Measurements from ENCODE around the gene RNF130. TPM values are rescaled to one million over a fixed set of nuclear protein-coding genes. Genes with fewer than 3 reads are reported as not detected.

The RNF130 gene
- total RNA-seq, 1 donor from 2014 or later, result 29.8 TPM

DNA sequence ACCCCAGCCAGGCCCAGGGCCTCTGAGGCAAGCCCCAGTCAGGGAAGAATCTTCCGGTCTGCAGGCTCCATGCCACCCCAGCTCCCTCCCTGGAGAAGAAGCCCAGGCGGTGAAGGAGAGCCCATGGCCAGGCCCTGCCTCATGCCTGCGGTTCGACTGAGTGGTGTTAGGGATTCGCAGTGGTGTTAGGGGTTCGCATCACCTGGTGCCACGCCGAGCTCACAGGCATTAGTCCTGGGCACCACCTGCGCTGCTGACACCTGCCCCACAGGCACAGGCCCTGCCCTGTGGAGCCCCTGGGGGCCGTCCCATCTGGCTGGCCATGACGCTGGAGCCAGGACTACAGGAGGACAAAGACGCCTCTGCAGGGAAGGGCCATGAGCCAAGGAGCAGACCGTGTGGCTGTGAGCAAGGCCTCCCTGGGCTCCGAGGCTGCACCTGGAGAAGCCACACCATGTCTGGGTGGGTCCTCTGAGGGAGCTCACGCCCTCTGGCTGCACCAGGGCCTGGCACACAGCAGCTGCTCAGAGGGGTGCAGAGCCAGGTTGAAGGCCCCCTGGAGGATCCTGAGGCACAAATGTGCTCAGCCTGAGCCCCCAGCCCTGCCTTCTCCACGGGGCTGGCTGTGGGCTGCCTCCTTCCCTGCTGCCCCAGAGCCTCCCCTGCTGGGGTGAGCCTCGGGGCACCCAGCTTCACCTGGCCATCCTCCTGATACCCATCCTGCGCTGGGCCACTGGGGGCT, 27.6 kb upstream of the RNF130 start:
- no peak overlapping the region for H2AFZ ChIP-seq (ENCODE audit: low read depth, low read length)
- no peaks in the 10 kb centered on the region for H3K27me3 ChIP-seq (ENCODE audit: insufficient read depth, low read length)
- Mint-ChIP-seq H3K27ac (ENCODE audit: unreplicated experiment) (no peak overlapping the region), H3K36me3 (ENCODE audit: low read depth, unreplicated experiment) (peaks cover 5% of the 10 kb centered on the region), H3K27me3 (ENCODE audit: low read depth, unreplicated experiment) (peaks cover 3% of the 10 kb centered on the region), H3K4me3 (ENCODE audit: unreplicated experiment) (no peak overlapping the region), H3K4me1 (ENCODE audit: low read depth, unreplicated experiment) (peaks cover 7% of the 10 kb centered on the region), H3K9me3 (ENCODE audit: unreplicated experiment) (peaks cover 6% of the 10 kb centered on the region)
- H4K20me1 ChIP-seq (ENCODE audit: insufficient read depth, low read length), result no peaks in the 10 kb centered on the region
- no peaks in the 10 kb centered on the region for H3K9me3 ChIP-seq (ENCODE audit: insufficient read depth, low read depth, low read length)
- TF ChIP-seq CTCF (IDR thresholded peaks at IDR 0.05; ENCODE audit: insufficient read depth, low read depth, low read length) (no peak), EZH2 (IDR thresholded peaks at IDR 0.05; ENCODE audit: insufficient read depth, low read length) (no peak)
- no peak overlapping the region for H3K27ac ChIP-seq (ENCODE audit: low read depth, low read length)
- H3K4me2 ChIP-seq (ENCODE audit: low read length), result no peak overlapping the region
- H3K9ac ChIP-seq (ENCODE audit: low read length), result no peak overlapping the region
- no peak overlapping the region for H3K4me3 ChIP-seq (ENCODE audit: insufficient read depth, low read depth, low read length)
- no peaks in the 10 kb centered on the region for H3K79me2 ChIP-seq (ENCODE audit: insufficient read depth, low read length)
- H3K36me3 ChIP-seq (ENCODE audit: insufficient read depth, low read length), result no peaks in the 10 kb centered on the region
- no peak for DNase-seq (ENCODE audit: low read depth)
- H3K4me1 ChIP-seq (ENCODE audit: insufficient read depth, low read length), result no peaks in the 10 kb centered on the region
- FAIRE-seq, result no peak

DNA sequence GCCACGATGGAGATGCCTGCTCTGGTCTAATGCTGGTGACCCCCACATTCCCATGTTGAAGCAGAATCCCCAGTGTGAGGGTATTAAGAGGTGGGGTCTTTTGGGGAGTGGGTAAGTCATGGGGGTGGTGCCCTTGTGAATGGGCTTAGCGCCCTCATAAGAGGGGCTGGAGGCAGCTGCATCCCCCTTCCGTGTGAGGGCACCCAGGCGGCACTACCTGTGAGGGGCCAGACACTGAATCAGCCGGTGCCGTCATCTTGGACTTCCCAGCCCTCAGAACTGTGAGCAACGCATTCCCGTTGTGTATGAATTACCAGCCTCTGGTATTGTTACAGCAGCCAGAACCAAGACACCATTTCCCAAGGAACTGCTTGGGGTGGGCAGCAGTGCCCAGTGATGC, 27.0 kb upstream of the RNF130 start:
- Histone ChIP-seq H3K9me3 (ENCODE audit: insufficient read depth, low read depth, low read length) (no peaks in the 10 kb centered on the region), H3K4me3 (ENCODE audit: insufficient read depth, low read depth, low read length) (no peak overlapping the region), H3K27ac (ENCODE audit: low read depth, low read length) (no peak overlapping the region), H3K9ac (ENCODE audit: low read length) (no peak overlapping the region), H3K27me3 (ENCODE audit: insufficient read depth, low read length) (no peaks in the 10 kb centered on the region), H3K36me3 (ENCODE audit: insufficient read depth, low read length) (no peaks in the 10 kb centered on the region), H3K4me2 (ENCODE audit: low read length) (no peak overlapping the region), H3K79me2 (ENCODE audit: insufficient read depth, low read length) (no peaks in the 10 kb centered on the region), H2AFZ (ENCODE audit: low read depth, low read length) (no peak overlapping the region), H4K20me1 (ENCODE audit: insufficient read depth, low read length) (no peaks in the 10 kb centered on the region), H3K4me1 (ENCODE audit: insufficient read depth, low read length) (no peaks in the 10 kb centered on the region)
- FAIRE-seq (no peak), DNase-seq (ENCODE audit: low read depth) (no peak)
- peaks cover 5% of the 10 kb centered on the region for H3K36me3 Mint-ChIP-seq (ENCODE audit: low read depth, unreplicated experiment)
- peaks cover 7% of the 10 kb centered on the region for H3K4me1 Mint-ChIP-seq (ENCODE audit: low read depth, unreplicated experiment)
- H3K27ac Mint-ChIP-seq (ENCODE audit: unreplicated experiment), result no peak overlapping the region
- H3K27me3 Mint-ChIP-seq (ENCODE audit: low read depth, unreplicated experiment), result peaks cover 3% of the 10 kb centered on the region
- no peak overlapping the region for H3K4me3 Mint-ChIP-seq (ENCODE audit: unreplicated experiment)
- no peak for TF ChIP-seq EZH2 (IDR thresholded peaks at IDR 0.05; ENCODE audit: insufficient read depth, low read length)
- TF ChIP-seq CTCF (IDR thresholded peaks at IDR 0.05; ENCODE audit: insufficient read depth, low read depth, low read length), result no peak
- peaks cover 6% of the 10 kb centered on the region for H3K9me3 Mint-ChIP-seq (ENCODE audit: unreplicated experiment)

- no peak for FAIRE-seq
Observed at GRCh38 chr5:180097926-180098325, 26.4 kb upstream of the RNF130 start.

More at GRCh38 chr5:180097926-180098325, 26.4 kb upstream of the RNF130 start:
- Mint-ChIP-seq H3K27me3 (ENCODE audit: low read depth, unreplicated experiment) (peaks cover 4% of the 10 kb centered on the region), H3K4me1 (ENCODE audit: low read depth, unreplicated experiment) (peaks cover 7% of the 10 kb centered on the region), H3K36me3 (ENCODE audit: low read depth, unreplicated experiment) (peaks cover 5% of the 10 kb centered on the region), H3K4me3 (ENCODE audit: unreplicated experiment) (no peak overlapping the region), H3K9me3 (ENCODE audit: unreplicated experiment) (peaks cover 6% of the 10 kb centered on the region), H3K27ac (ENCODE audit: unreplicated experiment) (no peak overlapping the region)
- Histone ChIP-seq H3K79me2 (ENCODE audit: insufficient read depth, low read length) (no peaks in the 10 kb centered on the region), H3K27ac (ENCODE audit: low read depth, low read length) (no peak overlapping the region), H4K20me1 (ENCODE audit: insufficient read depth, low read length) (no peaks in the 10 kb centered on the region), H3K9me3 (ENCODE audit: insufficient read depth, low read depth, low read length) (no peaks in the 10 kb centered on the region), H3K4me3 (ENCODE audit: insufficient read depth, low read depth, low read length) (no peak overlapping the region), H3K9ac (ENCODE audit: low read length) (no peak overlapping the region), H3K4me1 (ENCODE audit: insufficient read depth, low read length) (no peaks in the 10 kb centered on the region), H3K36me3 (ENCODE audit: insufficient read depth, low read length) (no peaks in the 10 kb centered on the region), H3K4me2 (ENCODE audit: low read length) (no peak overlapping the region), H2AFZ (ENCODE audit: low read depth, low read length) (no peak overlapping the region), H3K27me3 (ENCODE audit: insufficient read depth, low read length) (no peaks in the 10 kb centered on the region)
- TF ChIP-seq CTCF (IDR thresholded peaks at IDR 0.05; ENCODE audit: insufficient read depth, low read depth, low read length) (no peak), EZH2 (IDR thresholded peaks at IDR 0.05; ENCODE audit: insufficient read depth, low read length) (no peak)
- DNase-seq (ENCODE audit: low read depth), result no peak

Measured in astrocyte (in vitro differentiated cells and primary cell).